ENCODE results near the gene PURA.

The PURA gene

GRCh38 chr5:140115186-140115500 lies 1.2 kb downstream of the PURA start:
- Mint-ChIP-seq H3K4me3 (peak overlapping the region; percentile 87), H3K9me3 (no peaks in the 10 kb centered on the region), H3K4me1 (peaks cover 25% of the 10 kb centered on the region), H3K27ac (no peak overlapping the region), H3K27me3 (ENCODE audit: low read depth, poor library complexity) (peaks cover 90% of the 10 kb centered on the region), H3K36me3 (ENCODE audit: low read depth) (no peaks in the 10 kb centered on the region)
- DNase-seq: no peak
- TF ChIP-seq, protein P1, sequence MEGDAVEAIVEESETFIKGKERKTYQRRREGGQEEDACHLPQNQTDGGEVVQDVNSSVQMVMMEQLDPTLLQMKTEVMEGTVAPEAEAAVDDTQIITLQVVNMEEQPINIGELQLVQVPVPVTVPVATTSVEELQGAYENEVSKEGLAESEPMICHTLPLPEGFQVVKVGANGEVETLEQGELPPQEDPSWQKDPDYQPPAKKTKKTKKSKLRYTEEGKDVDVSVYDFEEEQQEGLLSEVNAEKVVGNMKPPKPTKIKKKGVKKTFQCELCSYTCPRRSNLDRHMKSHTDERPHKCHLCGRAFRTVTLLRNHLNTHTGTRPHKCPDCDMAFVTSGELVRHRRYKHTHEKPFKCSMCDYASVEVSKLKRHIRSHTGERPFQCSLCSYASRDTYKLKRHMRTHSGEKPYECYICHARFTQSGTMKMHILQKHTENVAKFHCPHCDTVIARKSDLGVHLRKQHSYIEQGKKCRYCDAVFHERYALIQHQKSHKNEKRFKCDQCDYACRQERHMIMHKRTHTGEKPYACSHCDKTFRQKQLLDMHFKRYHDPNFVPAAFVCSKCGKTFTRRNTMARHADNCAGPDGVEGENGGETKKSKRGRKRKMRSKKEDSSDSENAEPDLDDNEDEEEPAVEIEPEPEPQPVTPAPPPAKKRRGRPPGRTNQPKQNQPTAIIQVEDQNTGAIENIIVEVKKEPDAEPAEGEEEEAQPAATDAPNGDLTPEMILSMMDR (IDR thresholded peaks at IDR 0.05): no peak

DNA sequence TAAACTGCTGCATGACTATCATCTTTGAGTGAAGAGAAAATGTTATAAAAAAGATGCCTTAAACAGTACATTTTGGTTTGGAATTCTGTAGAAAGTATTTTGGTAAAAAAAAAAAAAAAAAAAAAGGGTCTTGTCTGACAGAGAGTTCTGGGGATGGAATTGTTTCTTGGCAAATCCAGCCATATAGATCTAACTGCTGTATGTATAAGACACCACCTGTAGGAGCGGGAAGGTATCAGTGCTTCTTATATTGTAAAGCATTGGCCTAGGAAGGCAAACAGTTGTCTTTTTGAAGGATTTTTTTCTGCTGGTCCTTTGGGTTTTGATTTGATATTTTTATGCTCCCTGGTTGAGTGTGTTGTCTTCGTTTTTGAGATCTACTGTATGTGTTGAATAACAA lies 2.8 kb downstream of the PURA start:
- Mint-ChIP-seq H3K27me3 (ENCODE audit: low read depth, poor library complexity) (peaks cover 86% of the 10 kb centered on the region), H3K36me3 (ENCODE audit: low read depth) (no peaks in the 10 kb centered on the region), H3K27ac (no peak overlapping the region), H3K4me1 (peaks cover 25% of the 10 kb centered on the region), H3K4me3 (no peak overlapping the region), H3K9me3 (no peaks in the 10 kb centered on the region)
- no peak for DNase-seq
- TF ChIP-seq, protein P1 (IDR thresholded peaks at IDR 0.05): no peak

- Mint-ChIP-seq H3K36me3 (ENCODE audit: low read depth) (no peaks in the 10 kb centered on the region), H3K27me3 (ENCODE audit: low read depth, poor library complexity) (peaks cover 86% of the 10 kb centered on the region), H3K4me1 (peaks cover 25% of the 10 kb centered on the region)
Observed at GRCh38 chr5:140117523-140117922, 3.6 kb downstream of the PURA start.

DNA sequence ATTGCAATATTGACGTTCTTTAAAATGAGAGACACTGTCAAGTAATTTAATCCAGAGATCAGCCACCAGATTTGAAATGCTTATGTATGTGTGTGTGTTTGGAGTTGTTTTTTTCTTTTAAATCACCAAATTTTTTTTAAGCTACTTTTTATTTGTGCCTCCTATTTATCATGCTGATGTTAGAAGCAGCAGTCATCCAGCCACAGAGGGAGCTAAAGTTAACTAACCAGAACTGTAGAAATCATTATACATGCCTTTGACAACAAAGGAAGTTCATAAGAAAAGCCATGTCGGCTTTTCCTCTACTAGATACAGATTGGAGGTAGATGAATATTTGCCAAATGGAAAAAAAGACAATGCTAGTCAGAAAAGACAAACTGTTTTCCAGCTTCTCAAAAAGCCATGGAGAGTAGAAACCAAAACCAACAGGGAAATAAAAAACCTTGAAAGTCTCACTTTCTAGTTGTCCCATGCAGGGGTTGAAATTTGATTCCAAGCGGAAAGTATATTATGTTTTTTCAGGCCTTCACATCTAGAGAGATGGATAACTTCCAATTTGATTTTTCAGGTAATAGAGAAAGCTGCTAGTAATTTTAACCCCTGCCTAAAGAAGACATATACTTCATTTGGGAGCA lies 4.5 kb downstream of the PURA start:
- peaks cover 78% of the 10 kb centered on the region for H3K27me3 Mint-ChIP-seq (ENCODE audit: low read depth, poor library complexity)
- no peak overlapping the region for H3K4me3 Mint-ChIP-seq
- TF ChIP-seq, protein P1 (IDR thresholded peaks at IDR 0.05): no peak
- no peak overlapping the region for H3K27ac Mint-ChIP-seq
- H3K9me3 Mint-ChIP-seq: no peaks in the 10 kb centered on the region
- DNase-seq: no peak
- H3K4me1 Mint-ChIP-seq: peaks cover 25% of the 10 kb centered on the region
- H3K36me3 Mint-ChIP-seq (ENCODE audit: low read depth): no peaks in the 10 kb centered on the region

More at GRCh38 chr5:140117523-140117922, 3.6 kb downstream of the PURA start:
- TF ChIP-seq, protein P1 (IDR thresholded peaks at IDR 0.05): no peak
- Mint-ChIP-seq H3K27ac (no peak overlapping the region), H3K4me3 (no peak overlapping the region), H3K9me3 (no peaks in the 10 kb centered on the region)
- no peak for DNase-seq

DNA sequence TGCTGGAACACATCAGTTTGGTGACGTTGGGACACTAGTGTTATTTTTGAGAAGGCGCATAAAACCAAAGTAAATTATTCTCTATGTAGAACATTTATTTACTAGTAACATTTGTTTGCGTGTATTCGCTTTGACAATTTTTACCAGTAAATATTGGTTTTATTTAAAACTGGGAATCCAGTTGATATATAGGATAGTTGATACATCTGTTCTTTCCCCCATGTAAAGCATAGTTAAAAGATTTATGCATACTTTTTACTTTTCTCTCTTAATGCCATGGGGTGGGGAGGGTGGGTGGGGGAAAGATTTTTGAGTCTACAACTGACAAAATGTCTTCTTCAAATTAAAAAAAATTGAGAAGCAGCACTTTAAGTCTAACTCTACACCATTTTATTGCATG lies 11.7 kb downstream of the PURA start, which contains the start of gene IGIP:
Gene IGIP (plus strand): TSS at position 301 of the 400 bp plus-strand sequence. CDS start 2,540 bp downstream, outside the sequence.
- Mint-ChIP-seq H3K4me1 (no peaks in the 10 kb centered on the region), H3K36me3 (ENCODE audit: low read depth) (no peaks in the 10 kb centered on the region), H3K27ac (no peak within 1 kb of the TSS), H3K27me3 (ENCODE audit: low read depth, poor library complexity) (peaks cover 51% of the 10 kb centered on the region), H3K9me3 (no peaks in the 10 kb centered on the region), H3K4me3 (no peak within 1 kb of the TSS)
- TF ChIP-seq, protein P1 (IDR thresholded peaks at IDR 0.05): no peak
- DNase-seq: no peak

DNA sequence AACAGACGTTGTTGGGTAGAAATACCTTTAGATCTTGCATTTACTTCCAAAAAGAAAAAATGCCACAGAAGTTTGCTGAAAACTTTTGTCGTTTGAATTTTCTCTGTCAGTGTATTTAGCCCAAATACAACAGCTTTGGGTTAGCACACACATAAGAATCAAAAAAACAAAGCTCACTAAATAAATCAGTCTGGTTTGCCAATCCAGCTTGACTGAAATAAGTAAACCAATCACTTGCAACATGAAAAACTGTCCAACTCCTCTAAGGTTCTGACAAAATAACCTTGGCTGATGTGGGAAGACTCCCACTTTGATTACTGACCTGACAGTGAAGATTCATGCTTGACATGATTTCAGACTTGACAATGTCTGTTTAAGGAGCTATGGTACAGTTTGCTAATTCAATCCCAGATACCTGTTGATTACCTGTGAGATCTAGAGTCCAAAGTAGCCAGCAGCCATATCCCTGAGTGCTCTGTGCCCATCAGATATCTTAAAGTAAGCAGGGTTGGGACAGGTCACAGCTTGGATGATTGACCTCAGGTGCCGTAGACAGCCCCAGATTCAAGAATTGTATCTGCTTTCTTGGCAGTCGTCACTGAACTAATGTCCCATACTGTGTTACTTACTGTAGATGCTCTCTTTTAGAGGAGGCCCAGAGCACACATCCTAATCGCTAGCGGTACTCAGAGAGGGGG lies 12.6 kb downstream of the PURA start:
- no peak overlapping the region for H3K4me3 Mint-ChIP-seq
- peaks cover 47% of the 10 kb centered on the region for H3K27me3 Mint-ChIP-seq (ENCODE audit: low read depth, poor library complexity)
- TF ChIP-seq, protein P1 (IDR thresholded peaks at IDR 0.05): no peak
- H3K4me1 Mint-ChIP-seq: no peaks in the 10 kb centered on the region
- no peak overlapping the region for H3K27ac Mint-ChIP-seq
- no peaks in the 10 kb centered on the region for H3K9me3 Mint-ChIP-seq
- no peaks in the 10 kb centered on the region for H3K36me3 Mint-ChIP-seq (ENCODE audit: low read depth)
- no peak for DNase-seq
